HG03139 (cell line): Measurements from ENCODE around the gene PRR19.

ENCODE experiments used
- ATAC-seq: cut with Tn5 transposase; IDR thresholded peaks from one replicate; pipeline ENCODE4 v1.9.1; 2021; ENCODE audit not compliant: unreplicated experiment

The PRR19 gene

GRCh38 chr19:42283188-42284065 lies 18.5 kb upstream of the PRR19 start:
- ATAC-seq: peak; percentile 41

- ATAC-seq: peak; percentile 22
Observed at GRCh38 chr19:42284066-42284501, 17.8 kb upstream of the PRR19 start.

- ATAC-seq: no peak
Observed at GRCh38 chr19:42284591-42285341, 17.2 kb upstream of the PRR19 start.

GRCh38 chr19:42285541-42285941 lies 16.4 kb upstream of the PRR19 start:
- no peak for ATAC-seq

- no peak for ATAC-seq
Observed at GRCh38 chr19:42285988-42286348, 16.0 kb upstream of the PRR19 start.

GRCh38 chr19:42286349-42287016 lies 15.4 kb upstream of the PRR19 start:
- ATAC-seq: no peak

GRCh38 chr19:42287017-42287826 lies 14.7 kb upstream of the PRR19 start:
- no peak for ATAC-seq

- ATAC-seq: no peak
Observed at GRCh38 chr19:42287827-42288107, 14.2 kb upstream of the PRR19 start.

- ATAC-seq: no peak
Observed at GRCh38 chr19:42288387-42288786, 13.5 kb upstream of the PRR19 start.

- ATAC-seq: no peak
Observed at GRCh38 chr19:42288881-42289555, 12.9 kb upstream of the PRR19 start.

- ATAC-seq: no peak
Observed at GRCh38 chr19:42289556-42290041, 12.3 kb upstream of the PRR19 start.

- no peak for ATAC-seq
Observed at GRCh38 chr19:42290136-42290522, 11.8 kb upstream of the PRR19 start.

- no peak for ATAC-seq
Observed at GRCh38 chr19:42290523-42291434, 11.2 kb upstream of the PRR19 start.

GRCh38 chr19:42291435-42291810 lies 10.5 kb upstream of the PRR19 start:
- ATAC-seq: no peak

GRCh38 chr19:42292042-42292960 lies 9.6 kb upstream of the PRR19 start:
- no peak for ATAC-seq

- ATAC-seq: no peak
Observed at GRCh38 chr19:42292963-42293362, 9.0 kb upstream of the PRR19 start.

- ATAC-seq: no peak
Observed at GRCh38 chr19:42293540-42293939, 8.4 kb upstream of the PRR19 start.

GRCh38 chr19:42293948-42294347 lies 8.0 kb upstream of the PRR19 start:
- no peak for ATAC-seq
